AG04450 (cell line): ENCODE measurements around the gene CXXC1. TPM values are rescaled to one million over a fixed set of nuclear protein-coding genes. Genes with fewer than 3 reads are reported as not detected.

Experiments used
- CTCF ChIA-PET: fragments of 300-600, 350-600 bp; formaldehyde crosslinking; extraction: SDS; loops from one replicate; lab custom pipeline; 2022; ENCODE audit warnings: antibody characterized with exemption, inconsistent platforms; lab: Charles Lee
- POLR2A ChIA-PET: fragments of 350-600 bp; formaldehyde crosslinking; extraction: SDS; loops from one replicate; lab custom pipeline; 2021; ENCODE audit warnings: antibody characterized with exemption, inconsistent platforms; lab: Yijun Ruan, JAX
- DNase-seq: peaks from one replicate; pipeline ENCODE4 v3.0.0-alpha.2; 2011; ENCODE audit warnings: low read depth, low spot score
- H3K27ac ChIP-seq: one replicate; pipeline ENCODE4 v1.5.1; 2012; ENCODE audit warnings: low read depth, low read length, control low read depth
- H3K27me3 ChIP-seq: one replicate; pipeline ENCODE4 v1.6.0; 2012; ENCODE audit warnings: low read length; ENCODE audit not compliant: control insufficient read depth, insufficient read depth
- H3K4me3 ChIP-seq: 2 replicates; pipeline ENCODE4 v1.5.1; 2011; ENCODE audit warnings: mild to moderate bottlenecking, low read depth, low read length, control low read depth
- H3K9me3 ChIP-seq: 2 replicates; pipeline ENCODE4 v1.5.1; 2012; ENCODE audit warnings: low read length; ENCODE audit not compliant: control insufficient read depth, insufficient read depth
- polyA plus RNA-seq: library from polyadenylated mRNA; depleted of rRNA; stranded (reverse); fragments of >200 nt; gene quantifications from 2 replicates; pipeline ENCODE4 v1.2.3, GENCODE V29; 2011
- TF ChIP-seq, protein P1 (sequence below): IDR thresholded peaks from 2 replicates; pipeline ENCODE4 v1.5.1; 2011; ENCODE audit warnings: low read depth, low read length, control low read depth, inconsistent platforms

The CXXC1 gene
- polyA plus RNA-seq, 1 experiment = 23.6 TPM

DNA sequence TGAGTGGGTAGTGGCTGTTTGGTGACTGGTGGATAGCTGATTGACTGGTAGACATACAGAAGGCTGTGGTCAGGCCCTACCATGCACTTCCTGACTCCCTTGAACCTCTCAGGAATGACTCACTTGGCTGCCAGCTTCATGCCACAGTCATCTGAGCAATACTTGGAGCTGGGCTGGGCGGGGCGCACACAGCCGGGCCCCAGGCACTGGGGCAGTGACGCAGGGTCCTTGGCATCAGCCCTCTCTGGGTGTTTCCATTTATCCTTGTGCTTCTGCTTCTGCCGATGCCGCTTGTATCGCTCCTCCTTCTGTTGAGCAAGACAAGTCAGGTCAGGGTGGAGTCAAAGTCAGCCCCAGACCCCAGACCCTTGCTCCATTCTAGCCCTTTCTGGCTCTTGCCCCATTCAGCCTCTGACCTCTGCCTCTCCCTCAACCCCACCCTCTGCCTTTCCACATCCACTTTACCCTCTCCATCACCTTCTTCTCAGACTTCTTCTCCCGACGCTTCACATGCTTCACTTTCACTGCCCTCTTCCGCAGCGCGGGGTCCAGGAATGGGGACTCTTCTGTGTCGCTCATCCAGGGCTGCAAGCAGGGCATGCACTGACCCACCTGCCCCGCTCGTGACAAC, 3.1 kb downstream of the CXXC1 start:
- POLR2A ChIA-PET = no interaction called here
- TF ChIP-seq, protein P1, sequence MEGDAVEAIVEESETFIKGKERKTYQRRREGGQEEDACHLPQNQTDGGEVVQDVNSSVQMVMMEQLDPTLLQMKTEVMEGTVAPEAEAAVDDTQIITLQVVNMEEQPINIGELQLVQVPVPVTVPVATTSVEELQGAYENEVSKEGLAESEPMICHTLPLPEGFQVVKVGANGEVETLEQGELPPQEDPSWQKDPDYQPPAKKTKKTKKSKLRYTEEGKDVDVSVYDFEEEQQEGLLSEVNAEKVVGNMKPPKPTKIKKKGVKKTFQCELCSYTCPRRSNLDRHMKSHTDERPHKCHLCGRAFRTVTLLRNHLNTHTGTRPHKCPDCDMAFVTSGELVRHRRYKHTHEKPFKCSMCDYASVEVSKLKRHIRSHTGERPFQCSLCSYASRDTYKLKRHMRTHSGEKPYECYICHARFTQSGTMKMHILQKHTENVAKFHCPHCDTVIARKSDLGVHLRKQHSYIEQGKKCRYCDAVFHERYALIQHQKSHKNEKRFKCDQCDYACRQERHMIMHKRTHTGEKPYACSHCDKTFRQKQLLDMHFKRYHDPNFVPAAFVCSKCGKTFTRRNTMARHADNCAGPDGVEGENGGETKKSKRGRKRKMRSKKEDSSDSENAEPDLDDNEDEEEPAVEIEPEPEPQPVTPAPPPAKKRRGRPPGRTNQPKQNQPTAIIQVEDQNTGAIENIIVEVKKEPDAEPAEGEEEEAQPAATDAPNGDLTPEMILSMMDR = no peak
- Histone ChIP-seq H3K4me3 (no peak overlapping the region), H3K27ac (no peak overlapping the region), H3K27me3 (no peaks in the 10 kb centered on the region), H3K9me3 (no peaks in the 10 kb centered on the region; the same call in 1 of the 2 replicates)
- CTCF ChIA-PET = no interaction called here
- DNase-seq = no peak

DNA sequence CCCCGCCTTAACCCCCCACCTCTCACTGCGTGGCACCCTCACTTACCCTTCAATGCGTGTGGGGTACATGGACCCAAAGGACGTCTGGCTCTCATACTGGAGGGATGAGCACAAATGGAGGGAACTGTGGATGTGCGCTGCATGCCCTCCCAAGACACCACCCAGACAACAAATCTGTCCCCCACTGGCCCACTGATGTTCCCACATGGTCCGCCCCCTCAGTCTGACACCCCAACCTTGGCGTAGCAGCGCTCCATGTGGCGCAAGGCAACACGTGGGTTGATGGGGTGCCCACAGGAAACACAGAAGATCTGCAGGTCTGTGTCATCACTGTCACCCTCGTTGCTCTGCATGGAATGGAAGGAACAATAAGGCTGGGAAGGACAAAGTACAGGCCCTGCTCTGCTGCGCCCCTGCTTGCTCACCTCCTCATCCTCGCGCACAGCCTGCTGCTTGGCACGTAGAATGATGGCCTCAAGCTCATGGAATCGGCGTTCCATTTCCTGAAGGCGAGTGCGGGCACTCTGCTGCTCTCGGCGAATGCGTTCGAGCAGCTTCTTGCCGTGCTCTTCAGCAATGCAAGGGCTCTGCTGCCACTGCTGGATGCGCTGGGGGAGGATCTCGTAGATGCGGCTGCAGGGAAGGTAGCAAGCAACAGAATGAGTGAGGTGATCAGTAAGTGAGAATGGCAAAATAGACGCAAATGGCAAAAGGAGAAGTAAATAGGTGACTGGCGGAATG, 3.9 kb downstream of the CXXC1 start:
- no peak for DNase-seq
- ChIA-PET POLR2A (no interaction called here), CTCF (no interaction called here)
- Histone ChIP-seq H3K27me3 (no peaks in the 10 kb centered on the region), H3K4me3 (no peak overlapping the region), H3K9me3 (no peaks in the 10 kb centered on the region; the same call in 1 of the 2 replicates), H3K27ac (no peak overlapping the region)
- TF ChIP-seq, protein P1 = no peak

DNA sequence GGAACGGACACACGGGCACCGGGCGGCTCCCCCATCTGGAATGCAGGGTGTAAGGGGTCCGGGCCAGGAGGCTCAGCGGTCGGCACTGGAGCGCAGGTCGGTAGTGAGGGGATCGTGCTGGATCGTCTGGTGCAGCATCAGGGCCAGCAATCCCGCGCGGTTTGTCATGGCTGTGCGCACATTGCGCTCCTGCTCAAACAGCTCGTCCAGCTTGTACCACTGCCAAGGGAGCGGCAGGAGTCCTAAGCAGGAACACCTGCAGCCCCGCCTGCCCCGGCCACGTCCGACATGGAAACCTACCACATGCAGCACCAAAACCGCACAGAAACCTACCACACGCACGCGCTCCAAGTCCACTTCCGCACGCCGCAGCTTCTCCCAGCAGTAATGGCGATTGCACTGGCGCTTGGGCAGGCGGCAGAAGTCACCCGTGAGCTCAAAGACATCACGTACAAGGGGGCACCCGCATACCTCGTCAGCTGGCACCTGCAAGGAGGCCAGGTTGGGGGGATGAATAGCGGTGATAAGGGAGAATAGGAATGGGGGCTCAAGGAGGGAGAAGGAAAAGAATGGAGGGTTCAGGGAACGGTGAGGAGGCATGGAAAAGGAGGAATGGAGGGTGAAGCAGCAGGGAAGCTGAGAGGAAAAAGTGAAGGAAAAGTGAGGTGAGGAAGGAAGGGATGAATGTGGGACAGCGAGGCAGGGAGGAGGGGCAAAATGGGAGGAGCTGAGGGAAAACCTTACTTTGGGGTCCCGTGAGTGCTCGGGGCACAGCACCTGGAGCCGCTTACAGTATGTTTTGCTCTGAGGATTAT, 4.8 kb downstream of the CXXC1 start:
- POLR2A ChIA-PET = no interaction called here
- H3K9me3 ChIP-seq = no peaks in the 10 kb centered on the region; the same call in 1 of the 2 replicates

DNA sequence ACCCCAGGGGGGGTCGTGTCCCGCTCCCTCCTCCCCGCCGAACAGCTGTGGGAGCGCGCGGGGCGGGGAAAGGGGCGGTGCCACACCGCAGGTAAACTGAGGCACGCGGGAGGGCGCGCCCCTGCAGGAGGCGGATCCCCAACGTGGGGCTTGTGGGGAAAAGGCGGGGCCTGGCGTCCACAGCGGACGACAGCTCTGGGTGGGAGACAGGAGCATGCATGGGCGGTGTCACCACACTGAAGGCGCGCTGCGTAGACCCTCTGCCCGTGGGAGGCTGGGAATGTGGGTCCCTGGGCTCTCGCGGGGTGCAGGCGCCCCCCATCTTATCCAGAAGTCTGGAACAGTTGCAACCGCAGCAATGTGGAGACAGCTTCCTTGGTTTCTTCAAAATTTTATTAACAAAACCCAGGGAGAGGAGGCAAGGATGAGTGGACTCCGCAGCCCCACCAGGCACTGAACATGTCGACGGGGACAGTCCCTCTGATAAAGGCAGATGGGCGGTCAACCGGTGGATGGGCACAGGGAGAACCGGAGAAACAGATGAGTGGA, 5.4 kb downstream of the CXXC1 start:
- TF ChIP-seq, protein P1 = no peak
- H3K4me3 ChIP-seq = peak overlapping the region; percentile 98
- ChIA-PET CTCF (interaction anchor here (1.3 to 1.8 kb wide), 3 partner anchors 11 to 75 kb away, joined by 4 to 11 read pairs (median 8); no protein-coding TSS in a partner anchor), POLR2A (interaction anchor here (0.7 to 1.1 kb wide), 5 partner anchors 11 to 93 kb away, joined by 3 to 11 read pairs (median 3); partner anchors contain the start of genes CFAP53 and SKA1)
- H3K27ac ChIP-seq = peak overlapping the region; percentile 77
- no peak for DNase-seq
- H3K27me3 ChIP-seq = no peaks in the 10 kb centered on the region
- H3K9me3 ChIP-seq = no peaks in the 10 kb centered on the region; the same call in 1 of the 2 replicates

More for the DNA sequence above, 4.8 kb downstream of the CXXC1 start:
- DNase-seq = no peak
- CTCF ChIA-PET = no interaction called here
- H3K27me3 ChIP-seq = no peaks in the 10 kb centered on the region
- TF ChIP-seq, protein P1 = no peak
- H3K4me3 ChIP-seq = no peak overlapping the region
- peak overlapping the region; percentile 11 for H3K27ac ChIP-seq
